HepG2 (cell line): Measurements from ENCODE around the gene PIP5KL1. TPM values are rescaled to one million over a fixed set of nuclear protein-coding genes. Genes with fewer than 3 reads are reported as not detected.

Experiments
- CEBPZ ChIP-seq: IDR thresholded peaks from 2 replicates; pipeline ENCODE4 v1.6.1; 2012; ENCODE audit warnings: low read length, improper control_type of control experiment
- FOXC1 ChIP-seq: sonication (generic); formaldehyde crosslinking; IDR thresholded peaks from 2 replicates; pipeline ENCODE4 v1.8.0; 2022; ENCODE audit warnings: mild to moderate bottlenecking, missing genetic modification reagents, borderline replicate concordance
- HCFC1 ChIP-seq: fragments of 150-350 bp; IDR thresholded peaks from 2 replicates; pipeline ENCODE4 v1.6.1; 2014; ENCODE audit warnings: low read depth, low read length
- HHEX ChIP-seq: IDR thresholded peaks from 2 replicates; pipeline ENCODE4 v1.6.1; 2016; ENCODE audit warnings: control low read depth
- HMGXB3 ChIP-seq: sonication (generic); formaldehyde crosslinking; IDR thresholded peaks from 2 replicates; pipeline ENCODE4 v1.4.0; 2020; ENCODE audit warnings: missing genetic modification reagents, borderline replicate concordance
- JUN ChIP-seq: sonication (generic); formaldehyde crosslinking; IDR thresholded peaks from 2 replicates; pipeline ENCODE4 v1.4.0; 2020; ENCODE audit warnings: mild to moderate bottlenecking, missing genetic modification reagents
- NFE2 ChIP-seq: sonication (generic); formaldehyde crosslinking; IDR thresholded peaks from 2 replicates; pipeline ENCODE4 v1.4.0; 2020; ENCODE audit warnings: missing genetic modification reagents
- NR2F1 ChIP-seq, 2 experiments: fragments of 450-650 bp in 1 of 2; formaldehyde crosslinking in 1 of 2; IDR thresholded peaks; 2 replicates each; pipeline versions ENCODE4 v1.5.0 to v1.6.1; 2016 to 2020; ENCODE audit warnings: mild to moderate bottlenecking in 1 of 2, missing compliant biosample characterization in 1 of 2, missing genetic modification reagents in 1 of 2, moderate library complexity in 1 of 2
- PCBP1 ChIP-seq: fragments of 200-400 bp; formaldehyde crosslinking; IDR thresholded peaks from 2 replicates; pipeline ENCODE4 v1.6.1; 2017; ENCODE audit warnings: mild to moderate bottlenecking, low read depth, low read length, borderline replicate concordance
- SP140L ChIP-seq: sonication (generic); formaldehyde crosslinking; IDR thresholded peaks from 2 replicates; pipeline ENCODE4 v1.4.0; 2020; ENCODE audit warnings: missing genetic modification reagents, borderline replicate concordance
- TAF1 ChIP-seq: sonication (generic); formaldehyde crosslinking; IDR thresholded peaks from 2 replicates; pipeline ENCODE4 v1.4.0; 2020; ENCODE audit warnings: missing genetic modification reagents
- ZBTB21 ChIP-seq: sonication (generic); formaldehyde crosslinking; IDR thresholded peaks from 2 replicates; pipeline ENCODE4 v1.4.0; 2020; ENCODE audit warnings: missing genetic modification reagents
- ZNF101 ChIP-seq: sonication (generic); formaldehyde crosslinking; IDR thresholded peaks from 2 replicates; pipeline ENCODE4 v1.4.0; 2020; ENCODE audit warnings: mild to moderate bottlenecking, low read depth, missing genetic modification reagents, borderline replicate concordance
- ZNF3 ChIP-seq: IDR thresholded peaks from 2 replicates; pipeline ENCODE4 v1.7.0; 2017; ENCODE audit warnings: inconsistent platforms
- ZNF576 ChIP-seq: sonication (generic); formaldehyde crosslinking; IDR thresholded peaks from 2 replicates; pipeline ENCODE4 v1.4.0; 2020; ENCODE audit warnings: mild to moderate bottlenecking, missing genetic modification reagents
- ZNF607 ChIP-seq: sonication (generic); formaldehyde crosslinking; IDR thresholded peaks from 2 replicates; pipeline ENCODE4 v1.5.1; 2020; ENCODE audit warnings: missing genetic modification reagents, mild to moderate bottlenecking, borderline replicate concordance
- polyA plus RNA-seq, 8 experiments: library from polyadenylated mRNA; depleted of rRNA in 3 of 8; stranded (reverse) in 7 of 8; unstranded in 1 of 8; fragments of >200 nt; fragmentation: Illumina TruSeq in 4 of 8; extraction: Trizol in 4 of 8; gene quantifications; 2 replicates each; pipeline versions ENCODE4 v1.2.1 to v1.2.3, GENCODE V29; 2011 to 2016; ENCODE audit warnings: low read depth in 4 of 8, missing spikeins in 1 of 8, mixed read lengths in 1 of 8; ENCODE audit not compliant: insufficient read depth in 1 of 8
- total RNA-seq, 5 experiments: library from RNA; depleted of rRNA; stranded (reverse); fragments of >200 nt; fragmentation: Illumina TruSeq; extraction: Trizol; gene quantifications; 2 replicates each; pipeline ENCODE4 v1.2.3, GENCODE V29; 2016; ENCODE audit warnings: low read depth in 1 of 5

Gene PIP5KL1
- total and polyA plus RNA-seq, 2 of the 13 experiments (the other 11 are each of a cell fraction or from before 2014, with no cell fraction given) = 0.20 to 0.49 TPM

- TF ChIP-seq HMGXB3 (no peak), HCFC1 (no peak), HHEX (no peak), JUN (CRISPR knock-in tag) (no peak), ZNF101 (CRISPR knock-in tag) (no peak), ZNF607 (no peak), NR2F1 (CRISPR knock-in tag; IDR thresholded peaks at IDR 0.05) (no peak), ZNF3 (CRISPR knock-in tag) (no peak), PCBP1 (no peak), CEBPZ (no peak), ZNF576 (no peak), ZBTB21 (CRISPR knock-in tag) (peak; percentile 37; the same call in 1 of the 2 replicates), TAF1 (no peak), NFE2 (no peak), FOXC1 (no peak), SP140L (CRISPR knock-in tag) (no peak)
These were observed 17.7 kb downstream of the PIP5KL1 start (continued) for GRCh38 chr9:127912882-127913281.
